C4-2B (cell line): ENCODE results near the gene DOCK11.

ENCODE experiments used
- CTCF ChIP-seq: fragments of 450-650 bp; conservative IDR thresholded peaks from 2 replicates; pipeline ENCODE4 v1.5.1; 2017; ENCODE audit warnings: mild to moderate bottlenecking
- ZFX ChIP-seq: fragments of 450-650 bp; IDR thresholded peaks from 2 replicates; pipeline ENCODE4 v1.6.1; 2017

- TF ChIP-seq CTCF (no peak), ZFX (no peak)
Observed at GRCh38 chrX:118675326-118675965, 179.8 kb downstream of the DOCK11 start.
